Stimulated activated naive CD4-positive, alpha-beta T cell (primary cell): ENCODE results near the gene SPPL2A.
"Not testable (repeated sequence)": the region's sequence is repeated elsewhere in the genome, so short reads cannot be mapped to it uniquely, and the experiment has no call there.

Experiments used
- DNase-seq, 6 experiments: peaks; one replicate each; lab custom pipeline; 2025; lab: John Stamatoyannopoulos, UW

Gene SPPL2A

DNA sequence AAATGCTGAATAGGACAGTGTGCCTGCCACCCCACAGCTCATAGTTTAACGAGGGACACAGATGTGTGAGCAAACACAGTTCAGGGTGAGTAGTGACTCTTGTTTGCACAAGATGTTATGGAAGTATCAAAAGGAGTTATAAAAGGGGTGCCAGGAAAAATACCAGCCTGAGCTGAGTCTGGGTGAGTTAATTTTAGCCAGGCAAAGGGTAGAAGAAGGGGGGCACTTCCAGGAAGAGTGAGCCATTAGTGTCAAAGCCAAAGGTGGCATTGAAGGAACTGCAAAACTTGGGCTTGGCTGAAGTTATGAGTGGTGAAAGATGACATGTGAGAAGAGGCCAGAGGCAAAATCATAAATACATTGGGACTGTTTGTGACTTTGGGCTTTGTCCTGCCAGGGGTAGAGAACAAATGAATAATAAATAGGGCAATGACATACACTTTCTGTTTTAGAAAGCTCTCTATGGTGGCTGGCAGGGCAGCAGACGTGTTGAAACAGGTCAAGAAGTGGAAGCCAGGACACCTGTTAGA is 1.9 kb upstream of the SPPL2A start:
- no peak for DNase-seq

- peak in 3 of 6 experiments; percentile 4 to 54 (median 20) for DNase-seq
Observed at GRCh38 chr15:50764461-50765194, 878 bp downstream of the SPPL2A start.

GRCh38 chr15:50758712-50759205 is 6.7 kb downstream of the SPPL2A start:
- no peak for DNase-seq

DNA sequence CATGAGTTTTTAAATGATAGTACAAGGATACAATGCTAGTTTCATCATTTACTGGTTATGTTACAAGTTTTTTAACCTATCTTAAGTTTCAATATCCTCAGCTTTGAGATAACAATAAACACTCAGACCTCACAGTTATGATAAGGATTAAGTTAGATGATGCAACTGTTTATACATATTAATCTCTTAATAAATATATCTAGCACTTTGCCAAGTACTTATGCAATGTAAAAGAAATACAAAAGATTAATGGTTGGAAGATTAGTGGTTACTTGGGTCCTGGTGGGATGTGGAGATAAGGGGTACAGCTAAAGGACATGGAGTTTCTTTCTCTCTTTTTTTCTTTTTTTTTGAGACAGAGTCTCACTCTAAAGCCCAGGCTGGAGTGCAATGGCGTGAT is 12.0 kb downstream of the SPPL2A start:
- no peak for DNase-seq

DNA sequence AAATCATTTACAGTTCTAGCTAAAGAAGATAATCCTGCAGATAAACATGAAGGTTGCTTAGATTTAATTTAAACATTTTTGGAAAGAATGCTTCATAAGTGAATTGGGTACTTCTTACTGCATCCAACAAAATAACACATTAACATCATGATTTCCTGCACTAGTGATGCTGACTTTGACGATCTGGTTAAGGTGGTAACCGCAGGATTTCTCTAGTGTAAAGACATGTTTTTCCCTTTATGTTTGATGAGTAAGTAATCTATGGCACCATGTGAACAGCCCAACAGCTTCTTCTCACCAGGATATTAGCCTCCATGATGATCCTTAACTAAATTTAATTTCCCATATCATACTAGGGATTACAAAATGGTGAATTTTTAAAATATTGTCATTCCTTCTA is 14.1 kb downstream of the SPPL2A start:
- no peak for DNase-seq

GRCh38 chr15:50750227-50750705 is 15.2 kb downstream of the SPPL2A start:
- no peak for DNase-seq

GRCh38 chr15:50747523-50747922 is 18.0 kb downstream of the SPPL2A start:
- DNase-seq: no peak

- DNase-seq: no peak
Observed at GRCh38 chr15:50744601-50745000, 20.9 kb downstream of the SPPL2A start.

DNA sequence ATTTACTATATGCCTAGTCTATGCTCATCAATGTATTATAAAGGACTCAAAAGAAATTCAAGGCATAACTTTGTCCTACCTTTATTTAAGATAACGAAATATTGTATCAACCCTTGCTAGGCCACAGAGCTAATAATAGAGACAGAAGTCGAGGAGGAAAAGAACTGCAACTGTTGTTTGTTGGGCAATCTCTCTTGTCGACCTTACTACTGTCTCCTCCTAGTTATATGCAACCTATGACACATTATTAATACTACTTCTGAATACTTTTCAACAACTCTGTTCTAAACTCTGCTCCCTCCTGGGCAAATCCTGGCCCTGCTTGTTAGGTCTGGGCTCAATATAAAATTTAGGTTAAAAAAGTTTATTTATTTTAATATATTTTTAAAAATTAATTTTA is 24.6 kb downstream of the SPPL2A start:
- no peak for DNase-seq

DNA sequence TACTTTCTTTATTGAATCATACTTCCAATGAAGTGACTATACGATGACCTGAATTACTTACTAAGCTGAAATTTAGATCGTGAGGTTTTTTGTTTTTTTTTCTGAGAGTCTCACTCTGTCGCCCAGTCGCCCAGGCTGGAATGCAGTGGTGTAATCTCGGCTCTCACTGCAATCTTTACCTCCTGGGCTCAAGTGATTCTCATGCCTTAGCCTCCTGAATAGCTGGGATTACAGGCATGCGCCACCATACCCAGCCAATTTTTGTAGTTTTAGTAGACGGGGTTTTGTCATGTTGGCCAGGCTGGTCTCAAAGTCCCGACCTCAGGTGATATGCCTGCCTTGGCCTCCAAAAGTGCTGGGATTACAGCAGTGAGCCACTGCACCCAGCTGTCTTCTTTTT is 28.7 kb downstream of the SPPL2A start:
- no peak for DNase-seq

- no peak for DNase-seq
Observed at GRCh38 chr15:50735156-50735555, 30.4 kb downstream of the SPPL2A start.

DNA sequence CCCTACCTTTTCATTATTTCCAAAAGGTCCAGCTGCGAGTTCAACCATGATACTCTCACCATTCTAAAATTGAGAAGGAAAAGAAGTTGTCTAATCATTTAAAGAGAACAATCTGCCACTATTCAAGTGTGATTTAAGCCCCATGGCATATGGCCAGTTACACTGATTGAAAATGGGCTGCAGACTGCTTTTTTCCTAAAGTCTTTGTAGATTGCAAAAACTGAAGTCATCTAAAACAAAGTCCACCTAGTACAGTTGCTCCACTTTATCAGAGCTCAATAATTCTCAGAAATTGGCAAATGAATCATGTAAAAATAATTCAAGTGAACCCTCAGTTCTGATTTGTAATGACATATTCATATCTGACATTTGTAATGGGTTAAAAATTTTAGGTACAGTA is 39.2 kb downstream of the SPPL2A start:
- no peak for DNase-seq

GRCh38 chr15:50718700-50719125 is 46.8 kb downstream of the SPPL2A start:
- no peak for DNase-seq

- no peak for DNase-seq
Observed at GRCh38 chr15:50712018-50712417, 53.5 kb downstream of the SPPL2A start.

DNA sequence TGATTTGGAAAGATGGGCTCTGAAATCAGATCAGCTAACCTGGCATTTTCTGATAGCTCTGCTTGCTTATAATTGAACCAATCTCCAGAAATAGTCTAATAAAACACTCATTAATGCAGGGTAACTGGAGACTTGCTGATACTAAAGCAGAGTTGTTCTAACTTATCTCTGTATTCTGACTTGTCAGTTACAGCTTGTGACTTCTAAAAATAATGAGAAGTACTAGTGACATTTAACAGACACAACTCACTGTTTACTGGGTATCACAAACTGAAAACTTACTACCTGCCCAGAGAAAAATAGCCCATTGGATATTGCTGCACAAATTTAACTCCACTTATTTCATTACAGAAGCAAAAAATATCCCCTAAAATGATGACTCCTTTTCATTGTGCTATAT is 54.9 kb downstream of the SPPL2A start:
- no peak for DNase-seq

- no peak for DNase-seq
Observed at GRCh38 chr15:50707878-50708427, 57.6 kb downstream of the SPPL2A start.

DNA sequence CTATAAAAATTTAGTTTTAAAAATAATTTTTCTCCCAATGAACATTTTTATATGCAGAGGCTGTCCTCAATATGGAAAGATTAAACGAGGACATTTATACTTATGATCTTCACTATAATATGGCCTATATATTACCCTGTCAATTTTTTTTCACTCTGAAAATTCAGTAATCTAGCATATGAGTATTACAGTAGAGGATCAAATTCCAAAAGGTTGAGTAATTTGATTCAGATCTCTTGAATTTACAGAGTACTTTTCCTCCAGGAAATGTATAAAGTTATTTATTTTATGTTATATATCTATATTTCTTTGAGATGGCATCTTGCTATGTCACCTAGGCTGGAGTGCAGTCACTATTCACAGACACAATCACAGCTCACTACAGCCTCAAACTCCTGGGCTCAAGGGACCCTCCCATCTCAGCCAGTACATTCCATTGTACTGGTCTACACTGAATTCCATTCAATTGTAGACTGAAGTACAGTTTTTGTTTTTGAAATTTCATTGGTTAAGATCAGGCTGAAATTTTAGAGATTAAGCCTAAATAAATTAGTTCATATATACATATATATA is 62.7 kb downstream of the SPPL2A start:
- no peak for DNase-seq

- no peak for DNase-seq
Observed at GRCh38 chr15:50698101-50698500, 67.4 kb downstream of the SPPL2A start.

DNA sequence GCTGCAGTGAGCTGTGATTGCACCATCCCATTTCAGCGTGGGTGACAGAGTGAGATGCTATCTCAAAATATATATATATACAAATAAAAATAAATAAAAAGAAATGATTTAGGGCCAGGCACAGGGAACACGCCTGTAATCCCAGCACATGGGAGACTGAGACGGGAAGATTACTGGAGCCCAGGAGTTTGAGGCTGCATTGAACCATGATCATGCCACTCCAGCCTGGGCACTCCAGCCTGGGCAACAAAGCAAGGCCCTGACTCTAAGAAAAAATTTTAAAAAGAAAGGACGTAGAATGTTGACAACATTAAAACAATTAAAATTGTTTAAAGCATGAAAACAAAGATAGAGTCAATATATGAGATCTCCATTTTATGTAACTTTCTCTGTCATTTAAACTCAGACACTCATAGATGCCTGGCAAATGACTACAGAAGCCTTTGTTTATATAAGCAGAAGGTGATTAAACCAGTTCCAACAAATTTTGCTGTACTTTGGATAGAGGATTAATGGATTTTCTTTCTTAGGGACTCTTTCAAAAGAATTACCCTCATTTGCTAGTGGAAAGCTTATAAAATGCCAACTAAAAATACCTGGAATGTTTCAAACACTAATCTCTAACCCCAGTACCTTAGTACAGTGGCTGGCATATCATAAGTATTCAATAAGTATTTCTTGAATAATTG is 68.3 kb downstream of the SPPL2A start:
- no peak for DNase-seq

DNA sequence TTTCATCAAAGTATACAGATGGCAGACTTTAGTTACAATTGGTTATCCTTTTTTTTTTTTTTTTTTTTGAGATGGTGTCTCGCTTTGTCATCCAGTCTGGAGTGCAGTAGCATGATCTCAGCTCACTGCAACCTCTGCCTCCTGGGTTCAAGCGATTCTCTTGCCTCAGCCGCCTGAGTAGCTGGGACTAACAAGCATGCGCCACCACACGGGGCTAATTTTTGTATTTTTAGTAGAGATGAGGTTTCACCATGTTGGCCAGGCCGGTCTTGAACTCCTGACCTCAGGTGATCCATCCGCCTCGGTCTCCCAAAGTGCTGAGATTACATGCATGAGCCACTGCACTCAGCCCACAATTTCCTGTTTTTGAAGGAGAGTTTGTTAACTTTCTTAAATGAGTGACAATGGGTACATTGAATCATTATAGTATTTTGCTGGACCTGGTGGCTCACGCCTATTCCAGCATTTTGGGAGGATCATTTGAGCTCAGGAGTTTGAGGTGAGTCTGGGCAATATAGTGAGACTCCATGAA is 70.8 kb downstream of the SPPL2A start:
- DNase-seq: not testable (repeated sequence)

- no peak for DNase-seq
Observed at GRCh38 chr15:50687302-50687902, 78.1 kb downstream of the SPPL2A start.
